Measurements from ENCODE around the gene SCAMP1.
"Not testable (repeated sequence)": the region's sequence is repeated elsewhere in the genome, so short reads cannot be mapped to it uniquely, and the experiment has no call there.

SCAMP1 gene

DNA sequence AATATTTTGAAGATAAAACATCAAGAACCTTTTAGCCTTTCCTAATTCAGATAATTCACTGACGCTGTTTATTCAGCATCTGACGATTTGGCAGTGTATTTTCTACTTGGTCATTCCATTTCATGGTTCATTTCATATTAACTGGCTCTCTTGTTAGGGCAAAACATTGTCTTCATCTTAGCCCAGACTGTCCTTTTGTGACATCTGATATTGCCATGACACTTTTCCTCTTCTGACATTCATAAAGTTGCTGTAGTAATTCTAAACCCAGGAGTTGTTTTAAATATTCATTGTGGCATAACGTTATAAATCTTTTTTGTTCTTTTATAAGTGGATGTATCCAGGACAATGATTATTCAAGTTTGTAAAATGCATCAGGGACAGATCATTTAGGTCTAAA, 1.8 kb downstream of the SCAMP1 start:
- no peak for DNase-seq

DNA sequence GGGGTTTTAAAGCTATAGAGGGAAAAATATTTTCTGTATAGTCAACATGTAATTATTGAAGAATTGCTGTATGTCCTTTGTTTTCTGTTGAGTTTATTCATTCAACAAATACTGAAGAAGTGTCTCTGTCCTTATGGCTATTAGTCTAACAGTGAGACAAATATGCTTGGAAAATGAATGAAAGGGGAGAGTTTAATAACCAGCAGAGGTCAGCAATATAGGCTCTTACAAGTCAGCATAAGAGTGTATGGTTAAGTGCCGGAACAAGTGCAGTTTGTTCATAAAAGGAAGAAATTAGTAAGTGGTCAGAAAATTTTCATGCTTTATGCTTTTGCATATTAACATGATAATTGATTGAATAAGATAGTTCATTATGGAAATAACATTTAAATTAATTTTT, 3.6 kb downstream of the SCAMP1 start:
- DNase-seq, result no peak

DNA sequence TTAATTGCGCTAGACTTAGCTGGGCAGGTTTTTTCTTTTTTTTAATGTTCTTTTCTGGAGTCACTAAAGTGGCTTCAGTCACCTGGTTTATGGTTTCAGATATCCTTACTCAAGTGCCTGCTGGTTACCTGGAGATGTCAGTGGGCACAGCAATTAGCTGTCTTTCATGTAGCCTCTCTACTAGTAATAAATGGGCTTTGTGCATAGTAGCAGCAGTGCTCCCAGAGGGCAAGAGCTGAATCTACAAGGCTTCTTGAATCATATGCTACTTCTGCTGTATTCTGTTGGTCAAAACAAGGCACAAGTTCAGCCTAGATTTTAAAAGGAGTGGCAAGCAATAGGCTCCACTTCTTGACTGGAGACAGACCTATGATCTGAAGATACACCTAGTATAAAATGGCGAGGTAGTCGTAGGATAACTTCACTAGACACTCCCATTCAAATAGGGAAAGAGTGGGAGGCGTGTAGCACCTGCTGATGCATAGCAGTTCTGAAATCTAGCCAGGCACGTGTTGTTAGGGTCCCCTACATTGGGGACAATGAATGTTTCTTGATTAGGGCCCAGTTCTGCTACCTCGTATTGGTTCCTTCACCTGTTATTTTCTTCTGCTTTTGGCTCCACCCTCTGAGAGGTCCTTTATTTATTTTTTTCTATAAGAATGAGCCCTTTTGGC, 7.0 kb downstream of the SCAMP1 start:
- no peak for DNase-seq

GRCh38 chr5:78369680-78370079, 9.3 kb downstream of the SCAMP1 start:
- no peak for DNase-seq

GRCh38 chr5:78373231-78373630, 12.8 kb downstream of the SCAMP1 start:
- DNase-seq, result no peak

DNA sequence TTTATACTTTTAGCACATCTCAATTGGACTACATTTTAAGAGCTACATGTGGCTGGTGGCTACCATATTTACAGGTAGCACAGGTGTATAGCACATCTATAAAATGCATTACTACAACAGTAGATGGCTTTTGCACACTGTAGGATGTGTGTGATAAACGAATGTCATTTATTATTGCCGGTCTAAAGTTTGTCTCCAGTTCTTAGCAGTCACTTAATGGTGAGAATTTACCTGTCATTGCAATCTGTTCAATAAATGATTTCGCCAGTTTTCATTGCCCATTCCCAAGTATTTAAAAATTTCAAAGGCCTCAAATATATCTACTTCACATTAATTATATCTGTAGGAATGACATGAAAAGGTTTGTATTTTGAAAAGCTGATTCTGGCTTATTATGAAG, 15.9 kb downstream of the SCAMP1 start:
- DNase-seq, result no peak

DNA sequence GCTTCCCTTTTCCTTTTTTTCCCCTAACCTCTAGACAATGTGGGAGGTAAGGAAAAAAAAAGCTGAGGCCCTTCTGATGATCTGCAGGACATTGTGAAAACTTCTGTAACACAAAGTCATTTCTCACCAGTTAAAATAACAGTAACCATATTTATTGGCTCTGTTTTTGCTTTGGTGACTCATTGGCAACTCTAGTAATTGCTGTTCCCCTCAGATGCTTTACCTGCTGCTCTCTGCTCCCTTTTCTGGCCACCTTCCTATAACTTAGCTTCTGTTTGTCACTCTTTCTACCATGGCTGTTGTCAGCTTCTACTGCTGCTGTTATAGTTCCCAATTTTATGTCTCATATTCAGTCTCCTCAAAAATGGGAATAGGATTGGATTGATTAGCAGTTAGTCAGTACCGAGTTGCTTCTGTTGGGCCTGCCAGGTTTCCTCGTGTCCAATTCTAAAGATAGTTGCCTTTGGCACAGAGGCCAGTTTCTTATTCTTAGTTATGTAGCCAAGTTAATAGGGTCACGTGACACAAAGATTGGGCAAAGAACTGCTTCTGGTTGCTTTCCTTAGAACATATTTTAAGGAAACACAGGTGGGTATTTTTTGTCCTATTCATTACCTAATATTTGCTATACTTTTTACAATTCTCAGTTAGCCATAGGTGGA, 16.8 kb downstream of the SCAMP1 start:
- DNase-seq, result no peak

GRCh38 chr5:78377718-78378105, 17.3 kb downstream of the SCAMP1 start:
- no peak for DNase-seq

GRCh38 chr5:78387468-78388153, 27.2 kb downstream of the SCAMP1 start:
- DNase-seq, result no peak

DNA sequence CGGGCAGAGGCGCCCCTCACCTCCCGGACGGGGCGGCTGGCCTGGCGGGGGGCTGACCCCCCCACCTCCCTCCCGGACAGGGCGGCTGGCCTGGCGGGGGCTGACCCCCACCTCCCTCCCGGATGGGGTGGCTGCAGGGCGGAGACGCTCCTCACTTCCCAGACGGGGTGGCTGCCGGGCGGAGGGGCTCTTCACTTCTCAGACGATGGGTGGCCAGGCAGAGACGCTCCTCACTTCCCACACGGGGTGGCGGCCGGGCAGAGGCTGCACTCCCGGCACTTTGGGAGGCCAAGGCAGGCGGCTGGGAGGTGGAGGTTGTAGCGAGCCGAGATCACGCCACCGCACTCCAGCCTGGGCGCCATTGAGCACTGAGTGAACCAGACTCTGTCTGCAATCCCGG, 30.9 kb downstream of the SCAMP1 start:
- not testable (repeated sequence) for DNase-seq

- DNase-seq, result no peak
Observed at GRCh38 chr5:78397831-78398230, 37.4 kb downstream of the SCAMP1 start.

GRCh38 chr5:78399116-78399515, 38.7 kb downstream of the SCAMP1 start:
- no peak for DNase-seq

GRCh38 chr5:78404682-78405293, 44.4 kb downstream of the SCAMP1 start:
- no peak for DNase-seq

GRCh38 chr5:78405829-78406750, 45.7 kb downstream of the SCAMP1 start:
- DNase-seq, result no peak

DNA sequence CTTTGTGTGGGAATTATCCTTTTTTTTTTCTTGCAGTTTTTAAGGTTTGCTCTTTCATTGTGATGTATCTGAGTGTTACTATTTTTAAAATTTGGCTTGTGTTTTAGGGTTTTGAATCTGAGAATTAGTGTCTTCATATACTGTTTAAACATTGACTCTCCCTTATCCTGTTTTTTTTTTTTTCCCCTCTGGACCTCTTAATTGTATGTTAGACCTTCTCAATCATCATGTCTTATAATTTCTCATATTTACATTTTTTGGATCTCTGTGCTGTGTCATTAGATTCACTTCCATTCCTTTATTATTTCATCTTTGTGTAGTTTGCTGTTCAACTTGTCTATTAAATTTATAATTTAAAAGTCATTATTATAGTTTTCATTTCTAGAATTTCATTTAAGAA, 47.0 kb downstream of the SCAMP1 start:
- DNase-seq, result no peak

DNA sequence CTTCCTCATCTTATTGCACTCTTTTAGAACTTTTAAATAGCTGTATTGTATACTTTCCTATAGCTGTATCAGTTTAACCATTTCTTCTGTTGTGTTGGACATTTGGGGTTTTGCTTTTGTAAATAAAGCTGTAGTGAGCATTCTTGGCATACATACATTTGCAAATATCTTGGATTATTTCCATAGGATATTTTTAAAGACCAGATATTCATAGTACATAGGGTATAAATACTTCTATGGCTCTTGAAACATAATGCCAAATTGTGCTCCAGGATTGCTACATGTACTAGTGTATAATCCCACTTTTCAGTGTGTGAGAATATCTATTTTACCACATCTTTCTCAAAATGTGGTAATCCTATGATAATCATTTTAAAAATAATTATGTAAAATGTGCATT, 51.2 kb downstream of the SCAMP1 start:
- no peak for DNase-seq

DNA sequence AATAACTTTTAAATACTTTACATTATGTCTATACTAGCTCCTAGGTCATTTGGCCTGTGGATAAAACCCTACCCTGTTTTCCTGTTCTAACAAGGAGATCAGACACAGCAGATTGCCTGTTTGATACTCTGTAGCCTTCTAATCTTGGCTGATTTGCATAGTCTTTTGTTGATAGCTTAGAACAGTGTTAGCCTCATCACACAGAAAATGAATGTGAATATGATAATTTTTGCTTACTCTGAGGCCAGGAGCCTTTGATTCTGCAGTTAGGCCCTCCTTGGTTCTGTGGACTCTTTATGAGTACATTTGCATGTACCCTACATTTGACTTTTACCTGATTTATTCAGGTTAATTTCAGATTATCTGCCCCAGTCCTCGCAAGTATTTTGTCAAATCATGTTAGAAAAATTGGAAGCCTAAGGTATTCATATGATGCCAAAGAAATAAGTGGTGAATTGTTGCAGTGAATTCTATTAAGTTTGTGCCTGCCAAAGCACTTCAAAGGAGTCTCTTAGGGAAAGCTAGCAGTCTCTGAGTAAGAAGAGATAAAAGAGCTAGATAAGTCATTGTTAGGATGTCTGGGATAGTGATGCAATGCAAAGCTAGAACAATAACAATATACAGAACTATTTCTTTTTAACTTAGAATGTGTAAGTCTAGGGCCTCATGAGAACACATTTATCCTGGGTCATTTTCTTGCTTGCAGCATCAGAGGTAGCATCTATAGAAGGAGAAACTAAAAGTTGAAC, 56.4 kb downstream of the SCAMP1 start:
- DNase-seq, result no peak

DNA sequence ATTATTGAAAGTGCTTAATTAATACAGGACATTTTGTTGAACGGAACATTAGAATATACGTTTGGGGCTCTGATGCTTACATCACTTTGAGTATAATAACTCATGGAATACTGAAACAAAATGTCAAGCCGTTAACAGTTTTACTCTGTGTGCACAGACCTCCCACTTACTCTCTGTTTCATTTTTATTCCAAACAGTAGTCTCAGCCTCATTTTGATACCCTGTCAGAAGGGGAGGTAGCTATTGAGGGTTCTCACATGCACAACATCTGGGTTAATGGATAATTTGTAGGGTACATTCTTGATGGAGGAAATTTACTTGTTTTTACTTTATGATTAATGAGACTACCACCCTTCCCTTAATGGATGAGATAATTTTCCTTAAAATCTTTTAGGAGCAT, 59.0 kb downstream of the SCAMP1 start:
- no peak for DNase-seq

- DNase-seq, result no peak
Observed at GRCh38 chr5:78420548-78420947, 60.1 kb downstream of the SCAMP1 start.

GRCh38 chr5:78424665-78425064, 64.2 kb downstream of the SCAMP1 start:
- no peak for DNase-seq

DNA sequence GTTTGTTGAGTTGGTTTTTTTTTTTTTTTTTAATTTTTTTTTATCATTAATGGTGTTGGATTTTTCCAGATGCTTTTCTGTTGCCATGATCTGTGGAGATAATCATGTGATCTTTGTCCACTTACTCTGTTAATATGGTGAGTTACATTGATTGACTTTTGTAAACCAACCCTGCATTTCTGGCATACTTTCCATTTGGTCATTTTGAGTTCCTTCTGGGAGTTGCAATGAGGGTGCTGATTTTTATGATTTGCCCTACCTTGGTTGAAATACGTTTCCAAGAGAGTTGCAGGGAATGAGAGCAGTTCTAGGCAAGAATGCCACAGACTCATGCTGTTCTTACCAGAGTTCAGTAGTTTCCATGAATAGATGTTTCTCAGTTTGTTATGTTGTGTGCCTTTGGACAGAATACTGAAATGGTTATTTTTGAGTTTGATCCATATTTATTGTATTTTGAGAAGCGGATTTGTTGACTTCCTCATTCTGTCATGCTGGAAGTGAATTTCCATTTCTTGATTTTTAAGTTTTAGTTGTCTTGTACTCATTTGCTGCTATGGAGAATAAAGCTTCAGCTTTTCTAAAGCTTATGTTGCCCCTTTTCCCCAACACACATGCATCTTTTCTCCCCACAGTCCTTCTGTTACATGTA, 69.0 kb downstream of the SCAMP1 start:
- no peak for DNase-seq

DNA sequence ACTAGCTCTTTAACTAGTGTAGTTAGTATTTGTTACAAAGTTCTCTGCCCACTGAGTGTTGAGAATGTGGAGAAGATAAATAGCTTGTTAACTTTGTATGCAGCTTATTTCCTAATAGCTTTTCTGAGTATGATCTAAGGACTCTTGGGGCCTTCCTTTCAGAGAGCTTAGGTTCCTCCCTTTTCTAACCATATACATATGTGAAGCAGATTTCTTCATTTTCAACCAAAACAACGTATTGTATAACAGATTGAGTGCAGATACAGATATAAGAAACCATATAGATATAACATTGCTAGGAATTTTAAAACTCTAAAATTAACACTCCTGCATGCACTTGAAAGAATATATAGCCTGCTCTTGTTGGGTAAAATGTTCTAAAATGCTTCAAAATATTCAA, 70.4 kb downstream of the SCAMP1 start:
- no peak for DNase-seq
